ENCODE measurements around the gene IGSF23.
"Not testable (repeated sequence)": the region's sequence is repeated elsewhere in the genome, so short reads cannot be mapped to it uniquely, and the experiment has no call there.

The IGSF23 gene

GRCh38 chr19:44614313-44614712 lies 950 bp downstream of the IGSF23 start:
- DNase-seq (ENCODE audit: low spot score), result no peak

GRCh38 chr19:44615863-44616247 lies 2.5 kb downstream of the IGSF23 start:
- DNase-seq (ENCODE audit: low spot score), result no peak

- no peak for DNase-seq (ENCODE audit: low spot score)
Observed at GRCh38 chr19:44617110-44617880, 3.9 kb downstream of the IGSF23 start.

GRCh38 chr19:44618640-44619357 lies 5.4 kb downstream of the IGSF23 start:
- no peak for DNase-seq (ENCODE audit: low spot score)

- DNase-seq (ENCODE audit: low spot score), result no peak
Observed at GRCh38 chr19:44620667-44621066, 7.3 kb downstream of the IGSF23 start.

- no peak for DNase-seq (ENCODE audit: low spot score)
Observed at GRCh38 chr19:44621367-44621766, 8.0 kb downstream of the IGSF23 start.

- peak; percentile 77 for DNase-seq (ENCODE audit: low spot score)
Observed at GRCh38 chr19:44623080-44623479, 9.7 kb downstream of the IGSF23 start.

- DNase-seq (ENCODE audit: low spot score), result no peak
Observed at GRCh38 chr19:44623626-44624025, 10.3 kb downstream of the IGSF23 start.

GRCh38 chr19:44624840-44625354 lies 11.5 kb downstream of the IGSF23 start:
- DNase-seq (ENCODE audit: low spot score), result no peak

- DNase-seq (ENCODE audit: low spot score), result not testable (repeated sequence)
Observed at GRCh38 chr19:44625637-44626036, 12.3 kb downstream of the IGSF23 start.

GRCh38 chr19:44626048-44626624 lies 12.8 kb downstream of the IGSF23 start:
- peak; percentile 82 for DNase-seq (ENCODE audit: low spot score)

GRCh38 chr19:44627631-44628030 lies 14.3 kb downstream of the IGSF23 start:
- DNase-seq (ENCODE audit: low spot score), result no peak

- no peak for DNase-seq (ENCODE audit: low spot score)
Observed at GRCh38 chr19:44628793-44629192, 15.4 kb downstream of the IGSF23 start.

GRCh38 chr19:44631611-44632010 lies 18.2 kb downstream of the IGSF23 start:
- DNase-seq (ENCODE audit: low spot score), result not testable (repeated sequence)

GRCh38 chr19:44634058-44634457 lies 20.7 kb downstream of the IGSF23 start:
- not testable (repeated sequence) for DNase-seq (ENCODE audit: low spot score)

- no peak for DNase-seq (ENCODE audit: low spot score)
Observed at GRCh38 chr19:44634785-44635184, 21.4 kb downstream of the IGSF23 start.

- peak; percentile 37 for DNase-seq (ENCODE audit: low spot score)
Observed at GRCh38 chr19:44635581-44636438, 22.4 kb downstream of the IGSF23 start.

- DNase-seq (ENCODE audit: low spot score), result no peak
Observed at GRCh38 chr19:44636439-44637389, 23.4 kb downstream of the IGSF23 start.

GRCh38 chr19:44637390-44637764 lies 24.0 kb downstream of the IGSF23 start:
- no peak for DNase-seq (ENCODE audit: low spot score)

- no peak for DNase-seq (ENCODE audit: low spot score)
Observed at GRCh38 chr19:44640518-44640917, 27.2 kb downstream of the IGSF23 start.
